DOHH2 (cell line): ENCODE measurements around the gene FGB.

ENCODE experiments used
- H3F3A ChIP-seq: fragments of 200-600 bp; sonication (generic), shearing (Covaris generic); 2 replicates; pipeline ENCODE4 v1.6.0; 2016; ENCODE audit warnings: antibody characterized with exemption, mild to moderate bottlenecking; ENCODE audit not compliant: control insufficient read depth, insufficient read depth
- H3K27ac ChIP-seq: fragments of 200-600 bp; sonication (generic); 2 replicates; pipeline ENCODE4 v1.5.1; 2014; ENCODE audit warnings: low read depth, mild to moderate bottlenecking, low read length, moderate library complexity
- H3K27me3 ChIP-seq: fragments of 200-600 bp; sonication (generic); 2 replicates; pipeline ENCODE4 v1.6.1; 2014; ENCODE audit warnings: mild to moderate bottlenecking, low read length, mixed read lengths; ENCODE audit not compliant: control insufficient read depth
- H3K36me3 ChIP-seq: fragments of 200-600 bp; sonication (generic); 2 replicates; pipeline ENCODE4 v1.6.1; 2014; ENCODE audit warnings: mild to moderate bottlenecking, low read length, moderate library complexity, mixed read lengths; ENCODE audit not compliant: control insufficient read depth
- H3K4me1 ChIP-seq: fragments of 200-600 bp; sonication (generic); 2 replicates; pipeline ENCODE4 v1.6.1; 2014; ENCODE audit warnings: mild to moderate bottlenecking, low read length, mixed read lengths; ENCODE audit not compliant: control insufficient read depth
- H3K4me2 ChIP-seq: fragments of 200-600 bp; sonication (generic); 2 replicates; pipeline ENCODE4 v1.6.0; 2014; ENCODE audit warnings: mild to moderate bottlenecking, low read length, moderate library complexity
- H3K4me3 ChIP-seq: fragments of 200-600 bp; sonication (generic); 2 replicates; pipeline ENCODE4 v1.5.1; 2014; ENCODE audit warnings: mild to moderate bottlenecking, low read length, mixed read lengths
- H3K79me2 ChIP-seq: fragments of 200-600 bp; sonication (generic); 2 replicates; pipeline ENCODE4 v1.6.1; 2014; ENCODE audit warnings: mild to moderate bottlenecking, low read length, mixed read lengths; ENCODE audit not compliant: control insufficient read depth
- H3K9me2 ChIP-seq: fragments of 200-600 bp; sonication (generic); replicated peaks from 2 replicates; pipeline ENCODE4 v1.6.1; 2014; ENCODE audit warnings: mild to moderate bottlenecking, low read length, mixed read lengths; ENCODE audit not compliant: control insufficient read depth
- H3K9me3 ChIP-seq: fragments of 200-600 bp; sonication (generic); 2 replicates; pipeline ENCODE4 v1.6.1; 2014; ENCODE audit warnings: antibody characterized with exemption, low read length, mixed read lengths; ENCODE audit not compliant: control insufficient read depth, insufficient read depth
- H4K20me1 ChIP-seq: fragments of 200-600 bp; sonication (generic); 2 replicates; pipeline ENCODE4 v1.6.0; 2014; ENCODE audit warnings: low read depth, mild to moderate bottlenecking, antibody characterized with exemption, low read length, moderate library complexity; ENCODE audit not compliant: control insufficient read depth, insufficient read depth
- EZH2phosphoT487 ChIP-seq: fragments of 200-600 bp; sonication (generic); IDR thresholded peaks from 2 replicates; pipeline ENCODE4 v1.6.1; 2017; ENCODE audit warnings: borderline replicate concordance, mild to moderate bottlenecking, antibody characterized with exemption, low read length, moderate library complexity, mixed read lengths
- TF ChIP-seq, protein P1 (sequence below): fragments of 200-600 bp; sonication (generic); IDR thresholded peaks from one replicate; pipeline ENCODE4 v1.5.1; 2014; ENCODE audit warnings: antibody characterized with exemption, mild to moderate bottlenecking, low read depth, low read length; ENCODE audit not compliant: poor library complexity, severe bottlenecking

Gene FGB

DNA sequence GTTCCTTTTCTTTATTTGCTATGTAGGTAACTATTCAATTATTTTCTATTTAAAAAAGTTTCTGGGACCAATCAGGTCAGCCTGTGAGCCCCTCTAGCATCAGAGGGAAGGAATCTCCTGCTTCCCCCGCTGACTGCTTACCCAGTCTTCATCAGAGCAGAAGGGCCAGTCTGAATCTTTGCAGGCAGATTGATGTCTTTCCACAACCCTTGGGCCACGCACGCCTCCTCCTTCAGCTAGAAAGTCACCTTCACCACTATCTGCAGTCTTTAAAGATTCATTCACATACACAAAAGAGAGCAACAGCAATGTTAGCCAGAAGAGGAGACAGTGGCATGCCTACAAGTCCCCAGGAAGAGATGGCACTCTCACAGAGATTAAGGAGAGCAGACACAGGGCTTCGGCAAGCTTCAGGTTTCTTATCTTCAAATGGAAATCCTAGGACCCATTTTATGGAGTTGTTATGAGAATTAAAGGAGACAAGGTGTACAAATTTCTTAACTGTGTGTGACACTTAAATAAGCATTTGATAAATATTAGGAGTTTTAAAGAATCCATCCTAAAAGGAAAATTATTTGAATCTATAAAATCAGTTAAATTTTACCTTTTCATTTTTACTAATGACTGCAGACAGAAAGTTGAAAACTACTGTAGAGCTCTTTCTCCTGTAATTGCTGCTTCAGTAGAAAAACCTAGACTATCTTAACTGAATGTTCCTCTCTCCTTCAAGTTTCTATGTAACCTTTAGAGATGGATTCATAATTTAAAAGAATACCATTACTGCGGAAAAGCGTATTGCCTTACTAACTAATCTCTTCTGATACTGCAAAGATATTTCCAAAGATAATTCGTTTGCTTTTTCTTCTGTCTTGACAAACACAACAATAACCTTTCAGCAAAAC is 26.7 kb downstream of the FGB start:
- no peaks in the 10 kb centered on the region for H3K79me2 ChIP-seq
- H3K4me1 ChIP-seq, result no peaks in the 10 kb centered on the region
- H3K27ac ChIP-seq, result no peak overlapping the region
- H3K9me2 ChIP-seq, result no peaks in the 10 kb centered on the region
- H3F3A ChIP-seq, result no peaks in the 10 kb centered on the region
- H4K20me1 ChIP-seq, result no peaks in the 10 kb centered on the region
- no peak overlapping the region for H3K4me2 ChIP-seq
- no peaks in the 10 kb centered on the region for H3K27me3 ChIP-seq
- no peaks in the 10 kb centered on the region for H3K36me3 ChIP-seq
- no peak overlapping the region for H3K4me3 ChIP-seq
- no peak for TF ChIP-seq EZH2phosphoT487
- TF ChIP-seq, protein P1, sequence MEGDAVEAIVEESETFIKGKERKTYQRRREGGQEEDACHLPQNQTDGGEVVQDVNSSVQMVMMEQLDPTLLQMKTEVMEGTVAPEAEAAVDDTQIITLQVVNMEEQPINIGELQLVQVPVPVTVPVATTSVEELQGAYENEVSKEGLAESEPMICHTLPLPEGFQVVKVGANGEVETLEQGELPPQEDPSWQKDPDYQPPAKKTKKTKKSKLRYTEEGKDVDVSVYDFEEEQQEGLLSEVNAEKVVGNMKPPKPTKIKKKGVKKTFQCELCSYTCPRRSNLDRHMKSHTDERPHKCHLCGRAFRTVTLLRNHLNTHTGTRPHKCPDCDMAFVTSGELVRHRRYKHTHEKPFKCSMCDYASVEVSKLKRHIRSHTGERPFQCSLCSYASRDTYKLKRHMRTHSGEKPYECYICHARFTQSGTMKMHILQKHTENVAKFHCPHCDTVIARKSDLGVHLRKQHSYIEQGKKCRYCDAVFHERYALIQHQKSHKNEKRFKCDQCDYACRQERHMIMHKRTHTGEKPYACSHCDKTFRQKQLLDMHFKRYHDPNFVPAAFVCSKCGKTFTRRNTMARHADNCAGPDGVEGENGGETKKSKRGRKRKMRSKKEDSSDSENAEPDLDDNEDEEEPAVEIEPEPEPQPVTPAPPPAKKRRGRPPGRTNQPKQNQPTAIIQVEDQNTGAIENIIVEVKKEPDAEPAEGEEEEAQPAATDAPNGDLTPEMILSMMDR, result no peak
- no peaks in the 10 kb centered on the region for H3K9me3 ChIP-seq

DNA sequence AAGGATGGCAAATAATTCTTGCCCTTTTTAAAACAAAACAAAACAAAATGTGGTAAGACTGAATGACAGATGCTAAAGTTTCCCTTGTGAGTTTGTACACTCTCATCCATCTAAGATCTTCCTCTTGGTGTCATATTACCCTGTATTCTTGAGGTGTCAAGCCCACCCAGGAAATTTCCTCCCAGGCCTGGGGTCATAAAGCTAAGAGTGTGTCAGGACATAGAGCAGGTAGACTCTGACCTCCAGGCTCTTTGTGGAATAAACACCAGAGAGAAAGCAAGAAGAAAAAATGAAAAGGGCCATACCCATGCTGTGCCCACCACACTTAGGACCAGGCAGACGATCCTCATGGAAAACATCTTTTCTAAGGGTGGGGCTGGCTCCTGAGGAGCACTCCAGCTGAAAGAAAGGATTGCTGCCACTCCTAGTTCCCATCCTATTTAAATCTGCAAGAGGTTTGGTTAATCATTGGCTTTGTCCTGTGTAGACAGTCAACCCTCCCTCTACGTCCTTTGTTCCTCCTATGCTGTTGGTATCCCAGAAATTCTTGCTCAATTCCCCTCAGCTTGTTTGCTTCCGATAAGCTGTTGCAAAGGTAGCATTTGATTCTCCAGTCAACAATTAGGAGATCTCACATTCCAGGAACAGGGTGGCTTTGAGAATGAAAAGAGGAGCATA is 27.7 kb downstream of the FGB start, which contains the start of gene FGA:
FGA (minus strand) TSS at position 414 of the 678 bp plus-strand sequence; CDS start at position 359, 55 bp downstream.
- no peak within 1 kb of the TSS for H3K4me2 ChIP-seq
- H3K36me3 ChIP-seq, result no peaks in the 10 kb centered on the region
- TF ChIP-seq, protein P1, result no peak
- TF ChIP-seq EZH2phosphoT487, result no peak
- no peaks in the 10 kb centered on the region for H3K4me1 ChIP-seq
- H3K4me3 ChIP-seq, result no peak within 1 kb of the TSS
- no peaks in the 10 kb centered on the region for H3K27me3 ChIP-seq
- H4K20me1 ChIP-seq, result no peaks in the 10 kb centered on the region
- no peak within 1 kb of the TSS for H3K27ac ChIP-seq
- no peaks in the 10 kb centered on the region for H3K79me2 ChIP-seq
- no peaks in the 10 kb centered on the region for H3K9me2 ChIP-seq
- H3K9me3 ChIP-seq, result no peaks in the 10 kb centered on the region
- no peaks in the 10 kb centered on the region for H3F3A ChIP-seq

DNA sequence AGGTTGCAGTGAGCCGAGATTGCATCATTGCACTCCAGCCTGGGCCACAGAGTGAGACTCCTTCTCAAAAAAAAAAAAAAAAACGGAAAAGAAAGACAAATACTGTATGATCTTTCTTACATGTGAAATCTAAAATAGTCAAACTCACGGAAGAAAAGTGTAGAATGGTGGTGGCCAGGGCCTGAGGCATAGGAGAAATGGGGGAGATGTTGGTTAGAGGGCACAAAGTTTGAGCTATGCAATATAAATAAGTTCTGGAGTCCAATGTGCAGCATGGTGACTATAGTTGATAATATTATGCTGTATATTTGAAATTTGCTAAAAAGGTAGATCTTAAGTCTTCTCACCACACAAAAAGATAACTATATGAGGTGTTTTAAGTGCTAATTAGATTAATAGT is 29.1 kb downstream of the FGB start:
- H4K20me1 ChIP-seq, result no peaks in the 10 kb centered on the region
- no peak for TF ChIP-seq EZH2phosphoT487
- TF ChIP-seq, protein P1, result no peak
- no peaks in the 10 kb centered on the region for H3K27me3 ChIP-seq
- H3F3A ChIP-seq, result no peaks in the 10 kb centered on the region
- no peaks in the 10 kb centered on the region for H3K79me2 ChIP-seq
- H3K4me1 ChIP-seq, result no peaks in the 10 kb centered on the region
- H3K9me2 ChIP-seq, result no peaks in the 10 kb centered on the region
- H3K36me3 ChIP-seq, result no peaks in the 10 kb centered on the region
- no peak overlapping the region for H3K4me2 ChIP-seq
- H3K27ac ChIP-seq, result no peak overlapping the region
- H3K9me3 ChIP-seq, result no peaks in the 10 kb centered on the region
- H3K4me3 ChIP-seq, result no peak overlapping the region
